Endothelial cell of umbilical vein (primary cell): ENCODE measurements around the gene CSNK1D. TPM values are rescaled to one million over a fixed set of nuclear protein-coding genes. Genes with fewer than 3 reads are reported as not detected.

Experiments used
- BruUV-seq: library from RNA; stranded (reverse); fragments of 400-500 nt; replicated peaks from 2 replicates; lab custom pipeline; 2021; lab: Mats Ljungman, UMichigan
- CTCF ChIA-PET: fragments of 300-600, 350-600 bp; sonication (Branson Sonifier 250); formaldehyde crosslinking; loops from one replicate; lab custom pipeline; 2021; ENCODE audit warnings: antibody characterized with exemption, inconsistent platforms; lab: Charles Lee
- POLR2A ChIA-PET: fragments of 300-600, 350-600 bp; sonication (Branson Sonifier 250); formaldehyde crosslinking; loops from one replicate; lab custom pipeline; 2021; ENCODE audit warnings: antibody characterized with exemption, inconsistent platforms; lab: Charles Lee
- DNase-seq: peaks from one replicate; pipeline ENCODE4 v3.0.0-alpha.2; 2011; ENCODE audit warnings: low read depth, low spot score
- FAIRE-seq: peaks from 2 replicates; lab custom pipeline; 2011; peaks lifted over from hg19 to GRCh38; lab: Jason Lieb, UNC
- H2AFZ ChIP-seq: 2 replicates; pipeline ENCODE4 v1.6.0; 2012; ENCODE audit warnings: low read depth, low read length, control low read depth, inconsistent platforms
- H3K27ac ChIP-seq: 2 replicates; pipeline ENCODE4 v1.5.1; 2011; ENCODE audit warnings: low read depth, mild to moderate bottlenecking, control low read depth, low read length, moderate library complexity; ENCODE audit not compliant: insufficient read depth
- H3K27me3 ChIP-seq, 2 experiments: 2 replicates each; pipeline versions ENCODE4 v1.6.0 to v1.6.1; 2011; ENCODE audit warnings: low read length in 2 of 2, mixed read lengths in 1 of 2; ENCODE audit not compliant: control insufficient read depth in 2 of 2, insufficient read depth in 2 of 2
- H3K36me3 ChIP-seq, 2 experiments: 2 replicates in 1 of 2; 3 replicates in 1 of 2; pipeline ENCODE4 v1.5.1; 2011; ENCODE audit warnings: low read length in 2 of 2, mild to moderate bottlenecking in 1 of 2, moderate library complexity in 1 of 2; ENCODE audit not compliant: control insufficient read depth in 2 of 2, insufficient read depth in 2 of 2; ENCODE audit errors: extremely low read depth in 1 of 2
- H3K4me1 ChIP-seq: 3 replicates; pipeline ENCODE4 v1.5.1; 2011; ENCODE audit warnings: mild to moderate bottlenecking, low read length; ENCODE audit not compliant: control insufficient read depth, insufficient read depth; ENCODE audit errors: extremely low read depth
- H3K4me2 ChIP-seq: 2 replicates; pipeline ENCODE4 v1.6.1; 2011; ENCODE audit warnings: low read length, control low read depth, mixed read lengths; ENCODE audit not compliant: insufficient read depth
- H3K4me3 ChIP-seq, 3 experiments: fragments of 200-600 bp in 1 of 3; sonication (generic), shearing (Covaris generic) in 1 of 3; replicated peaks in 1 of 3; 2 replicates each; pipeline ENCODE4 v1.5.1; 2011 to 2016; ENCODE audit warnings: control low read depth in 3 of 3, low read length in 3 of 3, mild to moderate bottlenecking in 2 of 3, inconsistent platforms in 1 of 3, low read depth in 1 of 3, moderate library complexity in 1 of 3; ENCODE audit not compliant: insufficient read depth in 1 of 3
- H3K79me2 ChIP-seq: 2 replicates; pipeline ENCODE4 v1.6.0; 2012; ENCODE audit warnings: low read length, inconsistent platforms; ENCODE audit not compliant: control insufficient read depth, insufficient read depth
- H3K9ac ChIP-seq: replicated peaks from 2 replicates; pipeline ENCODE3; 2011; ENCODE audit warnings: low read length, control low read depth; ENCODE audit not compliant: insufficient read depth; ENCODE audit errors: extremely low read depth
- H3K9me1 ChIP-seq: replicated peaks from 3 replicates; pipeline ENCODE4 v1.6.0; 2011; ENCODE audit warnings: mild to moderate bottlenecking, low read length; ENCODE audit not compliant: control insufficient read depth, insufficient read depth; ENCODE audit errors: extremely low read depth
- H3K9me3 ChIP-seq: replicated peaks from 2 replicates; pipeline ENCODE4 v1.5.1; 2012; ENCODE audit warnings: low read length, inconsistent platforms; ENCODE audit not compliant: control insufficient read depth, insufficient read depth
- H4K20me1 ChIP-seq: replicated peaks from 2 replicates; pipeline ENCODE3; 2011; ENCODE audit warnings: mild to moderate bottlenecking, low read length; ENCODE audit not compliant: control insufficient read depth, insufficient read depth; ENCODE audit errors: extremely low read depth
- EZH2 ChIP-seq: IDR thresholded peaks from 2 replicates; pipeline ENCODE4 v1.6.1; 2012; ENCODE audit warnings: borderline replicate concordance, low read depth, mild to moderate bottlenecking, moderate library complexity, low read length, inconsistent platforms; ENCODE audit not compliant: severe bottlenecking
- FOS ChIP-seq: IDR thresholded peaks from 2 replicates; pipeline ENCODE4 v1.6.1; 2011; ENCODE audit warnings: mild to moderate bottlenecking, low read length, moderate library complexity, borderline replicate concordance; ENCODE audit not compliant: insufficient read depth
- JUN ChIP-seq: IDR thresholded peaks from 2 replicates; pipeline ENCODE4 v1.6.1; 2011; ENCODE audit warnings: borderline replicate concordance, low read depth; ENCODE audit not compliant: insufficient read length, insufficient read depth
- POLR2A ChIP-seq: IDR thresholded peaks from 2 replicates; pipeline ENCODE4 v1.6.1; 2012; ENCODE audit warnings: low read depth, mild to moderate bottlenecking, control low read depth, low read length
- dilution Hi-C: fragments of 300-500 bp; cut with MboI; formaldehyde crosslinking; loops from one replicate; pipeline ENCODE4 v1.15.0; 2019; ENCODE audit warnings: low sequenced_read_pairs; ENCODE audit not compliant: extremely low pct_ligation_motif_present
- intact Hi-C: fragments of 100-400 bp; cut with micrococcal nuclease; formaldehyde crosslinking; loops from one replicate; pipeline ENCODE4 v1.10.0; 2022
- polyA plus RNA-seq, 4 experiments: library from polyadenylated mRNA; depleted of rRNA in 3 of 4; stranded (reverse) in 3 of 4; unstranded in 1 of 4; fragments of >200 nt; gene quantifications; 2 replicates each; pipeline versions ENCODE4 v1.2.1 to v1.2.3, GENCODE V29; 2011 to 2012; ENCODE audit warnings: missing spikeins in 1 of 4
- total RNA-seq: library from RNA; stranded (reverse); gene quantifications from 2 replicates; pipeline ENCODE4 v1.2.3, GENCODE V29; 2021
- TF ChIP-seq, protein P1 (sequence below), 2 donors: IDR thresholded peaks; 1 replicate in 1 of 2; 2 replicates in 1 of 2; pipeline ENCODE4 v1.5.1; 2011; ENCODE audit warnings: low read length in 2 of 2, mild to moderate bottlenecking in 2 of 2, moderate library complexity in 2 of 2, control low read depth in 1 of 2, inconsistent platforms in 1 of 2, low read depth in 1 of 2; ENCODE audit not compliant: insufficient read depth in 1 of 2; ENCODE audit errors: extremely low read depth in 1 of 2
- TF ChIP-seq, protein P2 (sequence below): IDR thresholded peaks from 2 replicates; pipeline ENCODE4 v1.6.1; 2011; ENCODE audit not compliant: insufficient read depth, insufficient read length

CSNK1D gene
- total and polyA plus RNA-seq, 2 donors (not counting 3 experiments of a cell fraction or from before 2014, with no cell fraction given) = 127 to 155 TPM

DNA sequence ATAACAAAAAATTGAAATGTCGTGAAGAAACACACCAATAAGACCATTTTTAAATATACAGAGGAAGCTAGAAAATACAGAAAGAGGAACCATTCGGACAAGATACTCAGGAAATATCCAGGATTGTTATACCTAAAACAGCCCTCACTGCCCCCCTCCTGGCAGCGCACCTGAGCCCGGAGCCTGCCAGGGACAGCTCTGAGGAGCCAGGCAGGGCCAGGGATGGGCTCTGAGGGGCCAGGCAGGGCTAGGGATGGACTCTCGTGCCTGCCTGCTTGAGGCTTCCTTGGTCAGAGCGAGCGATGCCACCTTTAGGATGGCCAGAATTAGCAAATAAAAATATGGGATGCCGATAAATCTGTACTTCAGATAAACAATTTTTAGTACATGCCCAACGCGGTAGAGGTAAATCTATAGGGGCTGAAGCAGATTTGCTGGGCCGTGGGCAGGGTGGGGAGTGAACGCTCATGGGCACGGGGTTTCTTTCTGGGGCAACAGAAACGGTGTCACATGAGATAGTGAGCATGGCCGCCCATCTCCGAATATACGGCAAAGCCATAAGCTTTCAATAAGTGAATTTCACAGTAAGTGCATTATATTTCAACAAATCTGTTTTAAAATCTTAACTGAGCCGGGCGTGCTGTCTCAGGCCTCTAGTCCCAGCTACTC, 18.2 kb upstream of the CSNK1D start:
- TF ChIP-seq, protein P1, sequence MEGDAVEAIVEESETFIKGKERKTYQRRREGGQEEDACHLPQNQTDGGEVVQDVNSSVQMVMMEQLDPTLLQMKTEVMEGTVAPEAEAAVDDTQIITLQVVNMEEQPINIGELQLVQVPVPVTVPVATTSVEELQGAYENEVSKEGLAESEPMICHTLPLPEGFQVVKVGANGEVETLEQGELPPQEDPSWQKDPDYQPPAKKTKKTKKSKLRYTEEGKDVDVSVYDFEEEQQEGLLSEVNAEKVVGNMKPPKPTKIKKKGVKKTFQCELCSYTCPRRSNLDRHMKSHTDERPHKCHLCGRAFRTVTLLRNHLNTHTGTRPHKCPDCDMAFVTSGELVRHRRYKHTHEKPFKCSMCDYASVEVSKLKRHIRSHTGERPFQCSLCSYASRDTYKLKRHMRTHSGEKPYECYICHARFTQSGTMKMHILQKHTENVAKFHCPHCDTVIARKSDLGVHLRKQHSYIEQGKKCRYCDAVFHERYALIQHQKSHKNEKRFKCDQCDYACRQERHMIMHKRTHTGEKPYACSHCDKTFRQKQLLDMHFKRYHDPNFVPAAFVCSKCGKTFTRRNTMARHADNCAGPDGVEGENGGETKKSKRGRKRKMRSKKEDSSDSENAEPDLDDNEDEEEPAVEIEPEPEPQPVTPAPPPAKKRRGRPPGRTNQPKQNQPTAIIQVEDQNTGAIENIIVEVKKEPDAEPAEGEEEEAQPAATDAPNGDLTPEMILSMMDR (IDR thresholded peaks at IDR 0.05; ENCODE audit: extremely low read depth in 1 of 2, insufficient read depth in 1 of 2, low read depth in 1 of 2, low read length in 2 of 2) = no peak
- TF ChIP-seq, protein P2, sequence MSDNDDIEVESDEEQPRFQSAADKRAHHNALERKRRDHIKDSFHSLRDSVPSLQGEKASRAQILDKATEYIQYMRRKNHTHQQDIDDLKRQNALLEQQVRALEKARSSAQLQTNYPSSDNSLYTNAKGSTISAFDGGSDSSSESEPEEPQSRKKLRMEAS = no peak
- TF ChIP-seq FOS = no peak
- no peak for TF ChIP-seq POLR2A
- no peak for TF ChIP-seq EZH2
- TF ChIP-seq JUN = no peak
- Histone ChIP-seq H3K27me3 (no peaks in the 10 kb centered on the region), H4K20me1 (no peaks in the 10 kb centered on the region), H3K4me3 (peak overlapping the region; percentile 9 to 90 (median 51)), H3K9me1 (no peaks in the 10 kb centered on the region), H3K4me1 (peaks cover 34% of the 10 kb centered on the region), H2AFZ (no peak overlapping the region), H3K79me2 (no peaks in the 10 kb centered on the region), H3K9me3 (no peaks in the 10 kb centered on the region), H3K36me3 (no peaks in the 10 kb centered on the region), H3K4me2 (peak overlapping the region; percentile 55), H3K27ac (peak overlapping the region; percentile 55), H3K9ac (peak overlapping the region; percentile 76)
- intact Hi-C loops = loop anchor here (2.0 kb wide), 1 partner anchor 19 kb away; the partner anchor contains the start of gene CSNK1D
- dilution Hi-C loops = no loop called here
- DNase-seq = no peak
- ChIA-PET CTCF (interaction anchor here (1.7 kb wide), 1 partner anchor 261 kb away, joined by 5 read pairs; no protein-coding TSS in a partner anchor), POLR2A (interaction anchor here (0.6 kb wide), 1 partner anchor 264 kb away, joined by 10 read pairs; no protein-coding TSS in a partner anchor)
- peak; percentile 8 for FAIRE-seq
- BruUV-seq = no TSS peak
